Thymus (tissue), 11 donors: ENCODE results near the gene TGFB2. TPM values are rescaled to one million over a fixed set of nuclear protein-coding genes. Genes with fewer than 3 reads are reported as not detected.

Experiments
- DNase-seq, 9 donors: peaks; one replicate each; pipeline ENCODE4 v3.0.0-alpha.2; 2013; ENCODE audit warnings: low spot score in 9 of 9, low read depth in 6 of 9, missing footprints in 1 of 9
- H3K27ac ChIP-seq, 2 donors: one replicate each; pipeline ENCODE4 v1.5.1; 2013; ENCODE audit warnings: control low read depth in 1 of 2, low read depth in 1 of 2, low read length in 1 of 2, mild to moderate bottlenecking in 1 of 2, moderate library complexity in 1 of 2
- H3K27me3 ChIP-seq, 2 donors: one replicate each; pipeline ENCODE4 v1.5.1; 2013; ENCODE audit warnings: low read length in 1 of 2; ENCODE audit not compliant: control insufficient read depth in 2 of 2, insufficient read depth in 1 of 2
- H3K36me3 ChIP-seq, 2 donors: one replicate each; pipeline ENCODE4 v1.5.1; 2013; ENCODE audit warnings: low read length in 1 of 2, mild to moderate bottlenecking in 1 of 2, moderate library complexity in 1 of 2; ENCODE audit not compliant: control insufficient read depth in 2 of 2, insufficient read depth in 2 of 2
- H3K4me1 ChIP-seq, 2 donors: one replicate each; pipeline ENCODE4 v1.5.1; 2013; ENCODE audit warnings: low read length in 2 of 2; ENCODE audit not compliant: control insufficient read depth in 2 of 2, insufficient read depth in 2 of 2
- H3K4me3 ChIP-seq, 2 donors: one replicate each; pipeline ENCODE4 v1.5.1; 2013; ENCODE audit warnings: low read length in 2 of 2, control low read depth in 1 of 2, mild to moderate bottlenecking in 1 of 2
- H3K9me3 ChIP-seq, 2 donors: one replicate each; pipeline ENCODE4 v1.5.1; 2013; ENCODE audit warnings: low read length in 1 of 2, mild to moderate bottlenecking in 1 of 2; ENCODE audit not compliant: control insufficient read depth in 2 of 2, insufficient read depth in 1 of 2
- WGBS: extraction: QIAGEN DNeasy Blood & Tissue Kit; methylation state at CpG from one replicate; pipeline ENCODE4 v1.1.7; 2013; 5-methylcytosine and 5-hydroxymethylcytosine counted together
- polyA plus RNA-seq: library from polyadenylated mRNA; stranded (reverse); fragments of 200-250 nt; gene quantifications from one replicate; pipeline ENCODE4 v1.2.3, GENCODE V29; 2013
- total RNA-seq: library from RNA; stranded (reverse); fragments of 120-200 nt; gene quantifications from one replicate; pipeline ENCODE4 v1.2.4, GENCODE V29; 2013
- donor health status: healthy.

The TGFB2 gene
- total and polyA plus RNA-seq, 2 donors: 0.94 to 1.6 TPM

- Histone ChIP-seq H3K9me3 (no peaks in the 10 kb centered on the region), H3K4me1 (no peaks in the 10 kb centered on the region), H3K4me3 (no peak overlapping the region), H3K27ac (no peak overlapping the region), H3K36me3 (peaks cover 0 to 5% of the 10 kb centered on the region in 2 donors), H3K27me3 (no peaks in the 10 kb centered on the region)
- DNase-seq: no peak
- 98% methylated on average over 21 of the region's 21 CpGs for WGBS
These were observed 21.4 kb upstream of the TGFB2 start for GRCh38 chr1:218323568-218324225.

GRCh38 chr1:218324226-218324580 is 20.9 kb upstream of the TGFB2 start:
- H3K4me1 ChIP-seq: no peaks in the 10 kb centered on the region
- no peaks in the 10 kb centered on the region for H3K27me3 ChIP-seq
- peaks cover 0 to 5% of the 10 kb centered on the region in 2 donors for H3K36me3 ChIP-seq
- H3K27ac ChIP-seq: no peak overlapping the region
- no peaks in the 10 kb centered on the region for H3K9me3 ChIP-seq
- no peak for DNase-seq
- WGBS: 97% methylated on average over 20 of the region's 20 CpGs
- no peak overlapping the region for H3K4me3 ChIP-seq

- no peaks in the 10 kb centered on the region for H3K4me1 ChIP-seq
- H3K36me3 ChIP-seq: peaks cover 0 to 1% of the 10 kb centered on the region in 2 donors
- H3K27ac ChIP-seq: no peak overlapping the region
- no peak overlapping the region for H3K4me3 ChIP-seq
- H3K9me3 ChIP-seq: no peaks in the 10 kb centered on the region
- WGBS: 96% methylated on average over 3 of the region's 3 CpGs
- no peaks in the 10 kb centered on the region for H3K27me3 ChIP-seq
- no peak for DNase-seq
These were observed 16.4 kb upstream of the TGFB2 start for GRCh38 chr1:218328769-218329168.

- Histone ChIP-seq H3K4me3 (no peak overlapping the region), H3K27me3 (no peaks in the 10 kb centered on the region), H3K9me3 (no peaks in the 10 kb centered on the region), H3K4me1 (no peaks in the 10 kb centered on the region), H3K36me3 (no peaks in the 10 kb centered on the region), H3K27ac (no peak overlapping the region)
- peak in 3 of 9 donors; percentile 20 to 46 (median 36) for DNase-seq
- WGBS: 48% methylated on average over 4 of the region's 4 CpGs
These were observed 15.0 kb upstream of the TGFB2 start for GRCh38 chr1:218330043-218330623.

GRCh38 chr1:218332416-218332815 is 12.7 kb upstream of the TGFB2 start:
- no peaks in the 10 kb centered on the region for H3K27me3 ChIP-seq
- no peaks in the 10 kb centered on the region for H3K36me3 ChIP-seq
- H3K27ac ChIP-seq: no peak overlapping the region
- H3K4me1 ChIP-seq: no peaks in the 10 kb centered on the region
- no peak for DNase-seq
- no peaks in the 10 kb centered on the region for H3K9me3 ChIP-seq
- H3K4me3 ChIP-seq: no peak overlapping the region

- Histone ChIP-seq H3K36me3 (no peaks in the 10 kb centered on the region), H3K27me3 (no peaks in the 10 kb centered on the region), H3K27ac (no peak overlapping the region), H3K9me3 (no peaks in the 10 kb centered on the region), H3K4me3 (no peak overlapping the region), H3K4me1 (no peaks in the 10 kb centered on the region)
- no peak for DNase-seq
- 94% methylated on average over 2 of the region's 2 CpGs for WGBS
These were observed 8.8 kb upstream of the TGFB2 start for GRCh38 chr1:218336328-218336727.

- H3K36me3 ChIP-seq: no peaks in the 10 kb centered on the region
- H3K9me3 ChIP-seq: no peaks in the 10 kb centered on the region
- no peak overlapping the region for H3K4me3 ChIP-seq
- peaks cover 0 to under 1% of the 10 kb centered on the region in 2 donors for H3K27me3 ChIP-seq
- H3K4me1 ChIP-seq: no peaks in the 10 kb centered on the region
- 15% methylated on average over 1 of the region's 1 CpG for WGBS
- DNase-seq: peak in 1 of 9 donors; percentile 37
- H3K27ac ChIP-seq: no peak overlapping the region
These were observed 5.8 kb upstream of the TGFB2 start for GRCh38 chr1:218339267-218339831.

GRCh38 chr1:218341325-218341724 is 3.8 kb upstream of the TGFB2 start:
- Histone ChIP-seq H3K4me1 (peaks cover 0 to 15% of the 10 kb centered on the region in 2 donors), H3K27ac (no peak overlapping the region), H3K4me3 (no peak overlapping the region), H3K27me3 (peaks cover 7 to 20% of the 10 kb centered on the region in 2 donors), H3K36me3 (no peaks in the 10 kb centered on the region), H3K9me3 (no peaks in the 10 kb centered on the region)
- WGBS: 97% methylated on average over 1 of the region's 1 CpG
- no peak for DNase-seq

- Histone ChIP-seq H3K4me3 (no peak overlapping the region), H3K4me1 (peaks cover 0 to 18% of the 10 kb centered on the region in 2 donors), H3K36me3 (no peaks in the 10 kb centered on the region), H3K27ac (no peak overlapping the region), H3K9me3 (no peaks in the 10 kb centered on the region), H3K27me3 (peaks cover 8 to 27% of the 10 kb centered on the region in 2 donors)
- 95% methylated on average over 4 of the region's 4 CpGs for WGBS
- DNase-seq: no peak
These were observed 3.0 kb upstream of the TGFB2 start for GRCh38 chr1:218342091-218342490.
